ENCODE results near the gene SLC25A3. TPM values are rescaled to one million over a fixed set of nuclear protein-coding genes. Genes with fewer than 3 reads are reported as not detected.

SLC25A3 gene
- total and polyA plus RNA-seq, 2 donors (not counting 1 experiment from before 2014, with no cell fraction given) = 276 to 304 TPM

DNA sequence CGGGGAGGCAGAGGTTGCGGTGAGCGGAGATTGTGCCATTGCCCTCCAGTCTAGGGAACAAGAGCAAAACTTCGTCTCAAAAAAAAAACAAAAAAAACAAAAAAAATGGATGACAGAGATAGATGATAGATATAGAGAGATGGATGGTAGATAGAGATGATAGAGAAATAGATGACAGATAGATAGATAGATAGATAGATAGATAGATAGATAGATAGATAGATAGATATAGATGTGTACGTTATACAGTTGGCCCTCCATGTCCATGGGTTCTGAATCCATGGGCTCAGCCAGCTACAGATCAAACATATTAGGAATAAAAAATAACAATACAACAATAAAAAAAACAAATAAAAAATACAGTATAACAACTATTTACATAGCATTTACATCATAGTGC lies 12.8 kb upstream of the SLC25A3 start:
- peaks cover 3% of the 10 kb centered on the region for H3K27me3 Mint-ChIP-seq
- ATAC-seq (ENCODE audit: low read depth) = no peak
- no peak overlapping the region for H3K4me3 Mint-ChIP-seq
- Histone ChIP-seq H4K20me1 (ENCODE audit: control insufficient read depth, insufficient read depth, low read length, poor library complexity, severe bottlenecking) (no peaks in the 10 kb centered on the region), H3K79me2 (ENCODE audit: control insufficient read depth, insufficient read depth, low read length) (no peaks in the 10 kb centered on the region), H3K27ac (ENCODE audit: low read length in 2 of 2) (no peak overlapping the region), H3K9me3 (ENCODE audit: control extremely low read depth in 1 of 3, control insufficient read depth in 2 of 3, insufficient read depth in 1 of 3, low read length in 2 of 3) (no peaks in the 10 kb centered on the region), H3K4me2 (replicated peaks; ENCODE audit: low read depth, low read length, poor library complexity, severe bottlenecking) (no peak overlapping the region), H3K9ac (ENCODE audit: low read length) (no peak overlapping the region), H3K4me1 (ENCODE audit: control insufficient read depth in 2 of 2, insufficient read depth in 2 of 2, low read length in 2 of 2) (no peaks in the 10 kb centered on the region), H3K27me3 (replicated peaks in 1 of 4; ENCODE audit: control extremely low read depth in 1 of 4, control insufficient read depth in 3 of 4, insufficient read depth in 4 of 4, low read length in 3 of 4) (no peaks in the 10 kb centered on the region), H3K36me3 (replicated peaks in 1 of 2; ENCODE audit: control extremely low read depth in 1 of 2, control insufficient read depth in 1 of 2, extremely low read depth in 1 of 2, insufficient read depth in 2 of 2, low read length in 1 of 2) (no peaks in the 10 kb centered on the region), H2AFZ (ENCODE audit: insufficient read depth, low read depth, low read length, poor library complexity, severe bottlenecking) (no peak overlapping the region), H3K4me3 (ENCODE audit: control extremely low read depth in 1 of 5, extremely low read depth in 1 of 5, insufficient read depth in 1 of 5, low read depth in 2 of 5, low read length in 4 of 5) (no peak overlapping the region)
- H3K9me3 Mint-ChIP-seq (ENCODE audit: insufficient read depth) = no peaks in the 10 kb centered on the region
- no peak for DNase-seq
- H3K27ac Mint-ChIP-seq = no peak overlapping the region
- no CpG with 5 or more reads among the region's 5 CpGs for WGBS (ENCODE audit: insufficient coverage)
- CTCF ChIA-PET = interaction anchor here (2.5 kb wide), 1 partner anchor 14 kb away, joined by 13 read pairs; no protein-coding TSS in a partner anchor
- no peaks in the 10 kb centered on the region for H3K4me1 Mint-ChIP-seq
- intact Hi-C loops (cut with micrococcal nuclease) = no loop called here
- POLR2A ChIA-PET = no interaction called here
- TF ChIP-seq EZH2 (IDR thresholded peaks at IDR 0.05; ENCODE audit: borderline replicate concordance, insufficient read depth, low read depth, low read length, poor library complexity, severe bottlenecking) = no peak
- TF ChIP-seq, protein P1, sequence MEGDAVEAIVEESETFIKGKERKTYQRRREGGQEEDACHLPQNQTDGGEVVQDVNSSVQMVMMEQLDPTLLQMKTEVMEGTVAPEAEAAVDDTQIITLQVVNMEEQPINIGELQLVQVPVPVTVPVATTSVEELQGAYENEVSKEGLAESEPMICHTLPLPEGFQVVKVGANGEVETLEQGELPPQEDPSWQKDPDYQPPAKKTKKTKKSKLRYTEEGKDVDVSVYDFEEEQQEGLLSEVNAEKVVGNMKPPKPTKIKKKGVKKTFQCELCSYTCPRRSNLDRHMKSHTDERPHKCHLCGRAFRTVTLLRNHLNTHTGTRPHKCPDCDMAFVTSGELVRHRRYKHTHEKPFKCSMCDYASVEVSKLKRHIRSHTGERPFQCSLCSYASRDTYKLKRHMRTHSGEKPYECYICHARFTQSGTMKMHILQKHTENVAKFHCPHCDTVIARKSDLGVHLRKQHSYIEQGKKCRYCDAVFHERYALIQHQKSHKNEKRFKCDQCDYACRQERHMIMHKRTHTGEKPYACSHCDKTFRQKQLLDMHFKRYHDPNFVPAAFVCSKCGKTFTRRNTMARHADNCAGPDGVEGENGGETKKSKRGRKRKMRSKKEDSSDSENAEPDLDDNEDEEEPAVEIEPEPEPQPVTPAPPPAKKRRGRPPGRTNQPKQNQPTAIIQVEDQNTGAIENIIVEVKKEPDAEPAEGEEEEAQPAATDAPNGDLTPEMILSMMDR (IDR thresholded peaks at IDR 0.05) = no peak

DNA sequence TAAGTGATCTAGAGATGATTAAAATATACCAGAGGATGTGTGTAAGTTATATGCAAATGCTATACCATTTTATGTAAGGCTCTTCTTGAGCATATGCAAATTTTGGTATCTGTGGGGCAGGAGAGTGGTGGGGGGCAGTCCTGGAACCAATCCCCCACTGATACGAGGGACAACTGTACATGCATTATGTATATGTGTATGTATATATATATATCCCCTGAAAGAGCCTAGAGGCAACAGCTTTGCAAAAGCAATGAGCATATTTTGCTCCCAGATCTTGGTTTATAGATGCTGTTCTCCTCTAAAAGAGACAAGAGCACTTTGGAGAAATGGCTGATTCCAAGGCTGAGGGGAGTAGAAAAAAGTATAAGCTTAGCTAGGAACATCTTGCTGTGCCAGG lies 12.4 kb upstream of the SLC25A3 start:
- intact Hi-C loops (cut with micrococcal nuclease) = no loop called here
- TF ChIP-seq, protein P1 (IDR thresholded peaks at IDR 0.05) = no peak
- no peak for TF ChIP-seq EZH2 (IDR thresholded peaks at IDR 0.05; ENCODE audit: borderline replicate concordance, insufficient read depth, low read depth, low read length, poor library complexity, severe bottlenecking)
- no peaks in the 10 kb centered on the region for H3K79me2 ChIP-seq (ENCODE audit: control insufficient read depth, insufficient read depth, low read length)
- Mint-ChIP-seq H3K4me1 (no peaks in the 10 kb centered on the region), H3K4me3 (no peak overlapping the region), H3K9me3 (ENCODE audit: insufficient read depth) (no peaks in the 10 kb centered on the region), H3K27me3 (peaks cover 3% of the 10 kb centered on the region), H3K27ac (no peak overlapping the region)
- no peak overlapping the region for H3K27ac ChIP-seq (ENCODE audit: low read length in 2 of 2)
- H3K4me1 ChIP-seq (ENCODE audit: control insufficient read depth in 2 of 2, insufficient read depth in 2 of 2, low read length in 2 of 2) = no peaks in the 10 kb centered on the region
- WGBS (ENCODE audit: insufficient coverage) = no CpG with 5 or more reads among the region's 1 CpG
- DNase-seq (no peak), ATAC-seq (ENCODE audit: low read depth) (no peak)
- no peaks in the 10 kb centered on the region for H3K27me3 ChIP-seq (replicated peaks in 1 of 4; ENCODE audit: control extremely low read depth in 1 of 4, control insufficient read depth in 3 of 4, insufficient read depth in 4 of 4, low read length in 3 of 4)
- no peaks in the 10 kb centered on the region for H4K20me1 ChIP-seq (ENCODE audit: control insufficient read depth, insufficient read depth, low read length, poor library complexity, severe bottlenecking)
- no peak overlapping the region for H3K9ac ChIP-seq (ENCODE audit: low read length)
- ChIA-PET POLR2A (no interaction called here), CTCF (interaction anchor here (0.6 to 2.5 kb wide), 2 partner anchors 15 to 72 kb away, joined by 4 to 13 read pairs; no protein-coding TSS in a partner anchor)
- H3K9me3 ChIP-seq (ENCODE audit: control extremely low read depth in 1 of 3, control insufficient read depth in 2 of 3, insufficient read depth in 1 of 3, low read length in 2 of 3) = no peaks in the 10 kb centered on the region
- H3K4me2 ChIP-seq (replicated peaks; ENCODE audit: low read depth, low read length, poor library complexity, severe bottlenecking) = no peak overlapping the region
- no peak overlapping the region for H3K4me3 ChIP-seq (ENCODE audit: control extremely low read depth in 1 of 5, extremely low read depth in 1 of 5, insufficient read depth in 1 of 5, low read depth in 2 of 5, low read length in 4 of 5)
- no peak overlapping the region for H2AFZ ChIP-seq (ENCODE audit: insufficient read depth, low read depth, low read length, poor library complexity, severe bottlenecking)
- no peaks in the 10 kb centered on the region for H3K36me3 ChIP-seq (replicated peaks in 1 of 2; ENCODE audit: control extremely low read depth in 1 of 2, control insufficient read depth in 1 of 2, extremely low read depth in 1 of 2, insufficient read depth in 2 of 2, low read length in 1 of 2)
